ENCODE results near the gene MYLK2.
"Not testable (repeated sequence)": the region's sequence is repeated elsewhere in the genome, so short reads cannot be mapped to it uniquely, and the experiment has no call there.

Gene MYLK2

GRCh38 chr20:31819083-31819784 is at the start of gene MYLK2:
MYLK2 (plus strand) TSS chr20:31819356; CDS start chr20:31819581, 225 bp downstream.
- no peak for DNase-seq

DNA sequence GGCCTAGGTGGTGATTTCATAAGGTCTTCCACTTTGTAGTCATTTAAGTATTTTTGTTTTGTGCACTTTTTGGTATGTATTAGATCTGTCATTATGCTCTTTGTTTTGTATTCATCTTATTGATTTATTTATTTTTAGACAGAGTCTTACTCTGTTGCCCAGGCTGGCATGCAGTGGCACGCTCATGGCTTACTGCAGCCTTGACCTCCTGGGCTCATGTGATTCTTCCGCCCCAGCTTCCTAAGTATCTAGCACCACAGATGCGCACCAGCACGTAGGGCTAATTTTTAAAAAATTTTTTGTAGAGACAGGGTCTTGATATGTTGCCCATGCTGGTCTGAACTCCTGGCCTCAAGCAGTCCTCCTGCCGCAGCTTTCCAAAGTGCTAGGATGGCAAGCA is 49.5 kb upstream of the MYLK2 start:
- no peak for DNase-seq

GRCh38 chr20:31770243-31770642 is 48.9 kb upstream of the MYLK2 start:
- DNase-seq: no peak

DNA sequence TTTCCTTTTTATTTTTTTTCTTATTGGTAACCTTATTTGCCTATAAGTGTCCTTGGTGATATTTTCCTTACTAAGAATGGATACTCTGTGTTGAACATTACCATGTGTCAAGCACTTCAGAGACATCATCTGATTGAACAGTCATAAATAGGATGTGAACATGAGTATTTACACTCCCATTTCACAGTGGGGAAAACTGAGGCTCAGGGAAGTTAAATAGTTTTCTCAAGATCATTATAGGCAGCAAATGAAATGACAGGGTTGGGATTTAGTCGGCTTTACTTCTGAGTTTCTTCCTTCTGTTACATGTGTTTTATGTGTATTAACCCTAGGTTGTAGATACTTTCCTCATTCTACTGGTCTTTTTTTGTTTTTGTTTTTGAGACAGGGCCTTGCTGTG is 44.7 kb upstream of the MYLK2 start:
- no peak for DNase-seq

DNA sequence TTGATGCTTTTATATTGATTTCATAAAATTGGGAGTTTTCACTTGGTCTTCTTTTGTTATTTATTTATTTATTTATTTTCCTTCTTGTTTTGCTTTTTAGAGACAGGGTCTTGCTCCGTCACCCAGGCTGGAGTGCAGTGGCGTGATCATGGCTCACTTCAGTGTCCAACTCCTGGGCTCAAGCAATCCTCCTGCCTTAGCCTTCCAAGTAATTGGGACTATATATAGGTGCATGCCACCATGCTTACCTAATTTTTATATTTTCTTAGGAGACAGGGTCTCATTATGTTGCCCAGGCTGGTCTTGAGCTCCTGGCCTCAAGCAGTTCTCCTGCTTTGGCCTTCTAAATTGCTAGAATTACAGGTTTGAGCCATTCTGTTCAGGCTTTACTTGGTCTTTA is 38.3 kb upstream of the MYLK2 start:
- DNase-seq: no peak

DNA sequence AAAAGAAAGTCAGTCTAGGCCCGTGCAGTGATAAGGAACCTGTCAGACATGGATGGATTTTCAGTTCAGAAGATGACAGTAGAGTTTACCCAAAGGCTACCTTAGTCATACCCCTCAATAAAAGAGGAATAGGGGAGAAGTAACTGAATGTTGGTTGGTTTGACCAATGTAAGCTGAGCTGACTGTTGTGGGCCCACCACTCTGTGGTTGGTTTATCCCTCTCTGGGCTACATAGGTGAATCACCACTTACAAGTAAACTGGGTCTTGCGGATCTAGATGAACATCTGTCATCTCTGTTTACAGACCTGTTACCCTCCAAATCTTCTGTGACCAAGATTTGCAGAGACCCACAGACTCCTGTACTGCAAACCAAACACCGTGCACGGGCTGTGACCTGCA is 37.2 kb upstream of the MYLK2 start:
- no peak for DNase-seq

DNA sequence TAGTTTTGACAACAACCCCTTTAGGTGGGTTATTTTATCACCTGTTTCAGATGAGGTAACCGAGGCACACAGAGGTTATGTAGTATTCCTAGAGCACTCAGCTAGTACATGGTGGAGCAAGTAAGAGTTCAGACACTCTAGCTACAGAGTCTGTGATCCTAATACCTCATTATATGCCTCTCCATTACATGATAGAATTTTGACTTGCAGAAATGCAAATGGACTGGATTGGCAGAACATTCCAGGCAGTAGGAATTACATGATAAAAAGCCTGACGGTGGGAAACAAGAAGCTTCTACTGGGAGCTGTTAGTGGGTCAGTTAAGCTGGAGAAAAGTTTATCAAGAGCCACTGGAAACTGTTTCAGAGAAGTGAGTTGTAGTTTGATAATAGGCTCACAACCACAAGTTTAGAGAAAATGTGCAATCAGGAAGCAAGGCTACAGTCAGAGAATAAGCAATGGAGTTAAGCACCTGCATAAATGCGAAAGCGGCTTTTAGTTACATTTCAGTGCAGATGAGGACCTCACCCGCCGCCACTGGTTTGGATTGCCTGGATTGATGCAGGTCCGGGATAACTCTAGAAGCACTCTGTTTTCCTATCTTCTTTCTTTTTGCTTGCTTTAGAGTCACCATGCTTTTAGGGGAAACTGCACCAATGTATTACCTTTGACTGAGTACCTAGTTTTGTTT is 34.7 kb upstream of the MYLK2 start:
- no peak for DNase-seq

DNA sequence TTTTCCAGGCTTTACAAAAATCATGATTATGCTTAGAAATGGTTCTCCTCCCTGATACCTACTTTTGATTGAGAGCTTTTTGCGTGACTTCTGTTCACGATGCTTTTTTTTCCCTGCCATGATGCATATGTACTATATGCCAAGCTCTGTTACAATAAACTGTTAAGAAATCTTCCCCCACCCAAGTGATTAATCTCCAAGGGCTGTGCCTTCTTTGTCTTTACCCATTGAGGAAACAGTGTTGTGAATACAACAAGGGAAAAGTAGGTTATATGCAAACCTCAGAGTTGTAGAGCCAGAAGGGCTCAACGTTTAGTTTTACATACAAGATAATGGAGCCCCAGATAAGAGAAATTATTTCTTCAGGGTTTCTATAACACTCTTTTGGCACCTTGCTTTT is 34.1 kb upstream of the MYLK2 start:
- no peak for DNase-seq

DNA sequence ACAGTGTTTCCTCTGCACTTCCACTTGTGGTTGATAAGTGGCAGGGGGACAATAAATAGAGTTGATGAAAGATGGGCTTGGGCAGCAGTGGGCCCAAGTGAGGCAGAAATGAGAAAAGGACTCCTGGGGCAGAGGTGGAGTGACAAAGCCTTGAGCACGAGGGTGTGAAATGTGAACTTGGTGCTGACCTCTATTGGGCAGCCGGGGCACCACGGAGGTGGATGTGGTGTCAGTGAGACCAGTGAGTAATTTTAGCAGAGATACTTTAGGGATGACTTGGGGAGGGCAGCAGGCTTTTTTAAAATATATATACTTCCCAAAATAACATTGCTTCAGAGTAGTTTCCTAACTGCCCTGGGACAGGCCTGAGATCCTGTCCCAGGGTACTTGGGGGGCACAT is 30.6 kb upstream of the MYLK2 start:
- DNase-seq: no peak

DNA sequence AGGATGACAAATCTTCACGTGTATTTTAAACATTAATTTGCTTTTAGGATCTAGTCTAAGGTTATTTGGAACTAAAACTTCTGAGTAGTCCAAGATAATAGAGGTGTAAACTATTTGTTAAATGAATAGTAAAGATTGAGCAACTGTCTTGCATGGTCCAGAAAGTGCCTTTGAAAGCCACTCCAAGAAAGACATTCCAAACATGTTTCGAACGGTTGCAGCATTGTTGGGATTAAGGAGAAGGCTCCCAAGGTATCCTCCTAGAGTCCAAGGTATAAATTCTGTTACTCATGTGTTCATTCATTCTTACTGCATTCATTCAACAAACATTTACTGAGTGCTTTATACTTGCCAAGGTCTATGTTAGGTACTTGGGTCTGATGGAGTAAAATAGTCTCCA is 28.8 kb upstream of the MYLK2 start:
- no peak for DNase-seq

GRCh38 chr20:31797364-31797763 is 21.8 kb upstream of the MYLK2 start:
- no peak for DNase-seq

DNA sequence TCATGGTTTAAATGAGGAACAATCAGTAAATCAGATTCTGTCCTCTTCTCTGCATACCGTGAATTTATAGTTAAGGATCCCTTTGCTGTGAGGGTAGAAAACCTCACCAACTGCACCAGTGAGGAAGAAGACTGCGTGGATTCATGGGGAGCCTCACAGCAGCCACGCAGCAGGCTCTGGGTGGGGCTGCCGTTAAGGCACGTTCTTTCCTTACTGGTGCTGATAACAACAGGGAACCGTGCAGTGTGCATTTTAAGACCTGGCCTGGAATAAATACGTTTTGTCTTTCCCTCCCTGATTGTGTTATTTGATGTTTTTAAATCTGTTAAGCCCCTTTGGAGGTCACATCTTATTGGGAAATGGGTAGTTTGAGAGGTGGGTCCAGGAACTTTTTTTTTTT is 17.6 kb upstream of the MYLK2 start:
- DNase-seq: no peak

- no peak for DNase-seq
Measured at GRCh38 chr20:31803552-31804291, 15.4 kb upstream of the MYLK2 start.

DNA sequence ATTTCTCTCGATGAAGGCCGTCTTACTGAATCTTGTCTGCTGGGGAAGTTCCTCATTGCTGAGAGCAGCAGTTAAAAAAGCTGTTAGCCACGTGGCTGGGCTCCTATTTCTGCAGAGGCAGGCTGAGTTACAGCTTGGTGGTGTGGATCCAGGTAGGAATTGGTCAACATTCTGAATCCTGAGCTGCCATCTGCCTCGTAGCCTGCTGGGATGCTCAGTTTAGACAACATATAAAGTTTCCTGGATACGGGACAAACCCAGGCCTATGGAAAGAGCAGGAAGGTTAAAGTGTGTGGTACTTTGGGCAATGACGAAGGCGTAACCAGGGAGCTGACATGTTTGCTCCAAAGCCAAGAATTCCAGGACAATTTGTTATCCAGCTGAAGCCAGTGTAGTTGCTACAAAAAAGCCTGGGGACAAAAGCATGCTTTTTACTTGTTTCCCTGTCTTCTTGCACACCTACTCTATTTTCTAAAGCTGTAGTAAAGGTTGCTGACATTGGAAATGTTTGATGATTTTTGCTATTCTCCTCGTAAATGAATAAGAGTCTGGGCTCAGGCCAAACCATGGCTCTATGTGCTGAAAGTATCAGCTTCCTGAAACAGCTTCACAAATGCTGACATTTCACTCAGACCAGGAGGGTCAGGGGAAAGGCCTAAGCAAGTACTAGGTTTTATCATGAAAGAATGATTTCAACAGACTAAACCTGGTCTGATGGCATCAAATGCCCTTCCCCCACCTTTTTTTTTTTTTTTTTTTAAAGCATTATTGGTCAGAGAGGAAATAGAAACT is 12.4 kb upstream of the MYLK2 start:
- DNase-seq: no peak

DNA sequence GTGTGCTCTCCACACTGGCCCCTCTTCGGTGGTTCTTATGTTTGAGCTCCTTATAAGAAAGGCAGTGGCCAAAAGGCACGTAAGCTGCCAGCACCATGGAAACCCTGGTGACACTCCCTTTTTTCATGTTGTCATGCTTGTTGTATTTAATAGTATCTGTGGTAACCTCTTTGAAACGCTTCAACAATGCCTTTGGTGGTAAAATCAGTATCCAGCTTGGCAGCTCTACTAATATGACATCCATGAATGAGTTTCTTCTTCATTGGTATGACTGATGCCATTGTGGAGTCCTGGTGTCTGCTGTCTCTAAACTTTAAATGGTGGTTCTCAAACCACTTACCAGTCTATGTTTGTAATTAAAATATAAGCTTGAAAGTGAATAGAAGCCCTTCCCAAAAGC is 10.7 kb upstream of the MYLK2 start:
- no peak for DNase-seq

GRCh38 chr20:31809661-31810060 is 9.5 kb upstream of the MYLK2 start:
- DNase-seq: no peak

DNA sequence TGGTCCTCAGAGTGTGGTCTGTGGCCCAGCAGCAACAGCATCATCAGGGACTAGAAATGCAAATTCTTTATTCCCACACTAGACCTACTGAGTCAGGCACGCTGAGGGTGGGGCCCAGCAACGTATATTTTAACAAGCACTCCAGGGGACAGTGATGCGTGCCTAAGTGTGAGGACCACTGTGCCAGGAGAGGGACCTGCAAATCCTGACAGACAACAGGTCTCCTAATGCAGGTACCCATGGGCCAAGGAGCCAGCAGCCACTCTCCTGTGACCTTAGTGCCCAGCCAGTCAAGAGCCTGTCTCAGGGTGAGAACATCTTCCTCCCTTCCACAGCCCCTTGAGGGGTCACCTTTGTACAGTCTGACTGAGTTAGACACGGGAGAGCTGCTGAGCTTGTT is 8.0 kb upstream of the MYLK2 start:
- DNase-seq: no peak

- no peak for DNase-seq
Measured at GRCh38 chr20:31811796-31812728, 7.1 kb upstream of the MYLK2 start.

GRCh38 chr20:31813611-31814010 is 5.5 kb upstream of the MYLK2 start:
- DNase-seq: no peak

DNA sequence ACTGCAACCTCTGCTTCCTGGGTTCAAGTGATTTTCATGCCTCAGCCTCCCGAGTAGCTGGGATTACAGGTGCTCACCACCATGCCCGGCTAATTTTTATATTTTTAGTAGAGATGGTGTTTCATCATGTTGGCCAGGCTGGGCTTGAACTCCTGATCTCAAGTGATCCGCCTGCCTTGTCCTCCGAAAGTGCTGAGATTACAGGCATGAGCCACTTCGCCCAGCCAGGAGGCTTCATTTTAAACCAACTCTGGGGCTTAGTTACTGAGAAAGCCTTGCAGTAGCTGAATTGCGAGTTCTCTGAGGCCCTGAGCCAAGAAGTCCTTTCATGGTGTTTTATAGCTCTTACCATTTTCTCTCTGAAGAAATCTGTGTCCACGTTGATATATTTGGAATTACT is 5.0 kb upstream of the MYLK2 start:
- DNase-seq: not testable (repeated sequence)

GRCh38 chr20:31815408-31816188 is 3.6 kb upstream of the MYLK2 start:
- DNase-seq: no peak
